Measurements from ENCODE around the gene RPP25.
A peak's percentile ranks its signal among the peaks of the same experiment; 100 is the strongest.

Gene RPP25

GRCh38 chr15:74913041-74913440 lies 43.5 kb downstream of the RPP25 start:
- no peak for DNase-seq

DNA sequence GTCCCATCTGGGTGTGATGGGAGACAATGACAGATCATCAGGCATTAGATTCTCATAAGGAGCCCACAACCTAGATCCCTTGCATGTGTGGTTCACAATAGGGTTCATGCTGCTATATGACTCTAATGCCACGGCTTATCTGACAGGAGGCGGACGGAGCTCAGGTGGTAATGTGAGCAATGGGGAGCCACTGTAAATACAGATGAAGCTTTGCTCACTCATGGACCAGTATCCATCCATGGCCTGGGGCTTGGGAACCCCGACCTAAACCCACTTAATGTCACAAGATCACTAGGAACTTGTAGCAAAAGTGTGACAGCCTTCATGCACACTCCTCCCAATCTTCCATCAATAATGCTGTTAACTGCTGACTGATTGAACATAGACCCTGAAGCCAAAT lies 47.9 kb downstream of the RPP25 start:
- DNase-seq, result no peak

DNA sequence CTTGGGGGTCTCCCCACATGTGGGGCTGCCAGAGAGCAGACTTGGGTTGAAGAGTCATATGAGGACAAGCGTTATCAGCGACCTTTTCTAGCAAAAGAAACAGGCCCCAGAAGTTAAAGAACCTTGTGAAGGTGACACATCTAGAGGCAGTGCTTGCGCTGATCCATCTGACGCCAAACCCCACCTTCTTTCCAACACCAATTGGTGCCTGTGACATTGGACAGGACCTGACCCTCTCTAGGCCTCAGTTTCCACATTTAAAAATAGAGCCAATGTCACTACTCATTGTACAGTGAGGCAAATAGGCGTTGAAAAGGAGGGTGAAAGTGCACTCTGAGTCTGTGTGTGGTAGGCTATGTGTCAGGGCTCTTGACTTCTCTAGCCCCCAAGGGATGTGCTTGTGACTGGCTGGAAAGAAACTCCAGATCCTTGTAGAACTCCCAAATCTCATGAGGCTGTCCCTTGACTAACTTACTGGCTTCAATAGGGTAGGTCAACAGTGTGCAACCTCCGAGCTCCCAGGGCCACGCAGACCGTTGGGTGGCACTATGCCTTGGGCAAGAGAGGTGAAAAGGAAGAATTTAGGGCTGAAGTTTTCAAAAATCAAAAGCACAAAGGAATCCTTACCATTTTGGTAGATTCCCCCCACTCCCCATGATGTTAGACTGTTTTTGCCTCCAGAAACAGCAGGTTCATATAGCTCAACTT lies 49.3 kb downstream of the RPP25 start:
- DNase-seq, result peak; percentile 4

DNA sequence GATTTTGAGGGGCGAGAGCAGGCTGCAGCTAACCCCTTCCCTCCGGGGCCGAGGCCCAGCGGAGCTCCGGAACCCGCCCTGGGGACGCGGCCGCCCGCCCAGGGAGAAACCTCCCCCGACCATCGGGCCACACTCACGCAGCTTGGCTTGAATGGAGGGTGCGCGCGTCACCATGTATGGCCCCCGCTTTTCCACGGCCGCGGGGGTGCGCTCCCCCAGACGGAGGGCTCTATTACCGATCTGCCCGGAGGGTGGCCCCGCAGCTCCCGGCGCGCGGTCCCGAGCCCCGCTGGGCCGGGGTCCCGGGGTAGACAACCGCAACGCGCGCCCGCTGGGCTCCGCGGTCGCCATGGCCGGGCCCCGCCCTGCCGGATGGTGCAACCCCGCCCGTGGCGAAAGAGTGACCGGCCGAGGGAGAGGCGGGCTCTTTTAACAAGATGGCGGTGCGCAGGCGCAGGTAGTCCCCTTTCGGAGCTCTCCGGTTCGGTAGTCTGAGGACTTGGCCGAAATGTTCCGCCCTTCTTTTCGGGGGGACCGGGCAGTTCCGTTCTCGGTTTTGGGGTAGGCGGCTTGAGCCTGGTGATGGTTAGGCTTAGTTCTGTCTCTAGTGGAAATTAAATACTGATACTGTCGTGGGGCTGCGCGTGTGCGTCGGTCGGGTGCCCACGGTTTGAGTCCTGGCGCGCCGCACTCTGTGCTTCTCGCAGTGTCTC lies 50.0 kb downstream of the RPP25 start, which contains the start of gene FAM219B:
FAM219B (minus strand) TSS at position 402 of the 713 bp plus-strand sequence; CDS start at position 351, 51 bp downstream.
- DNase-seq, result peak; percentile 95

DNA sequence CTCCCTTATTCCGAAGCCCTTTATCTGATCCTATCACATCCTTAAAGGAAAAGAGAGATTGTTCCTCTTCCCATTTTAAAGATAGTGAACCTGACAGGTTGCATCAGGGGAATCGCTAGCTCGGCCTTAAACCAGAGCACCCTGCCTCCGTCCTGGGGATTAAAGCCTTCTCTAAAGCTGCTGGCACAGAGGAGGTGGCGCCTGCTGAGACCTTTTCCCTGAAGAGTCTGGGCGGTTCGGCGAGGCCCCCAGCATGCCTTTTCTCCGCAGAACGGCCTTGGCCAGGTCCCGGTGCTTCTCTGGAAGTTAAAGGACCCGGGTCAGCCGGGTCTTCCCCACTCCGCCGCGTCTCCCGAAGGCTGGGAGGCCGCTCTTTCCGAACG lies 50.5 kb downstream of the RPP25 start:
- DNase-seq, result peak; percentile 30
